GM19468 (cell line): ENCODE results near the gene PATL1.
A peak's percentile ranks its signal among the peaks of the same experiment; 100 is the strongest.

Experiments
- ATAC-seq: cut with Tn5 transposase; IDR thresholded peaks from one replicate; pipeline ENCODE4 v1.9.1; 2021; ENCODE audit warnings: mild to moderate bottlenecking, moderate library complexity, moderate number of reproducible peaks; ENCODE audit not compliant: unreplicated experiment; ENCODE audit errors: extremely low read depth

Gene PATL1

DNA sequence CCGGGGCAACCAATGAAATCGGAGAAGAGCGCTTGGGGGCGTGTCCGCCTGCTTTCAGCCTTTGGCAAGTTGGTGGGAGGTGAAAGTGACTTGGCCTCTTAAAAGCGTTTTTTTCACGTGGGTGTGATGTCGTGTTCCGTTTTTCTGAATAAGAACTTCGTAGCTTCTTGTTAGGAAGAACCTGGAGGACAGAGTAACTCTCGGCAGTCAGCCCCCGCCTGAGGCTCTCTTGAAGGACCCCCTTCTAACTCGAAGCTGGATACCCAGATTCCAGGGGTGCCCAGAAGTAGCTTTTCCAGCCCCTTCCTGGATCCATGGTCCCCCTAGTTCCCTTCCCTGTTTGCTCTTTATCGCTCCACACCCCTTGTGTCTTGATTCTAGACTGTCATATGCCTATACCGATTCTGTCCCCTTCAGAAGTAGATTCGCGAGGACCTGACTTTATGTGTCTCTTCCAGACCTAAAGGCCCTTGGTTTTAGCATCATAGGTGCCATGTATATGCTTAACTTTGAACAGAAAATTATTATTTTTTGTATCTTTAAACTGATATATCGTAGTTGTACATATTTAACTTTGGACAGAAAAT is 52.3 kb downstream of the PATL1 start:
- no peak for ATAC-seq

DNA sequence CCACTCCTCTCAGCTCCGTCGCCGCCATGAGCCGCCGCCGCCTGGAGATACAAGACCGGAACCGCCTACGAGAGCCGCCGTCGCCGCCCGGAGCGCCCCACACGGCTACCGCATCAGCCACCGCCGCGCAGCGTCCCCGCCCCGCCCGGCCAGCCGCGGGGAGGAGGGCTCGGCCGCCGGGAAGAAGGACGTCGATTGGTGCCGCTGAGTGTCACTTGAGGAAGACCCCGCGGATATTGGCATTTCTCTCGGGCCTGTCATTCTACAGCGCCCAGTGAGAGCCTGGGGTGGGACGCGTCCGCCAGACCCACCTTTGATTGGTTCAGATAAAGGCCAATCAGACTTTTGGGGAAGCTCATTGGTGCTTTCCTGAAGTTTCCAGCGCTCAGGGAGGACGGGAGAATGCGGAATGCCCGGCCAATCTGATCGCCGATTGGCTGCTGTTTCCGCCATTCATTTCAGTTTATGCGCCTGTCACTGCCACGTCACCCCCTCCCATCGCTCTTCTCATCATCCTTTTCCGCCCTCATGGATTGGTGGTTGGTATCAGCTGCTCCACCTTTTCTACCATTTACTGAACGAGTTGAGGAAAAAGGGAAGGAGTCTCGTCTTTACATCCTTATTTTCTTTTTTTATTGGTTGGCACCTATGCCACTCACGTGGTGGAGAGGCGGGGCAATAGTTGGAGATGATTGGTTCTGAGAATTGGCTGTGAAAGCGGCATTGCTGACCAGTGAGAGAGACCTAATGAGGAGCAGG is 53.0 kb downstream of the PATL1 start, which contains the start of gene OSBP:
Gene OSBP (minus strand): TSS at position 138 of the 759 bp plus-strand sequence. CDS start 110 bp downstream, at position 28.
- peak; percentile 85 for ATAC-seq

DNA sequence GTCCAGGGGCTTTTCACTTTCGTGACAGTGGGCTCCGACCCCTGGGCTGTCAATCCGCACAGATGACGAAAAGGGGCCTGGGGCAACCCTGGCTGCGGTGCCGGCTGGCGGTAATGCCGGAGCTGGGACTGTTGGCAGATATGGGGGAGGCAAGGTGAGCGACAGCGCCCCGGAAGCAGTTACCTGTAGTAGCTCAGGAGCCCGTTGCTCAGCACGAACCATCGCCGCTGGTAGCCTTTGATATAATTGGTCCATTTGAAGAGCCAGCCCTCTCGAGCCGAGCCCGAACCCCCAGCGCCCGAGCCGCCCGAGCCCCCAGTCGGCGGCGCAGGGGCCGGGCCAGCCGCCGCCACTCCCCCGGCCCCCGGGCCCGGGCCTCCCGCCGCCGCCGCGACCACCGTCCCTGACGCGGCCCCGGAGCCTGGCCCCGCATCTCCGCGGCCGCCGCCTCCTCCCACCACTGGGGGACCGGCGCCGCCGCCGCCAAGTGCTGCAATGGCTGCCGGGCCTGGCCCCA is 53.7 kb downstream of the PATL1 start:
- no peak for ATAC-seq

DNA sequence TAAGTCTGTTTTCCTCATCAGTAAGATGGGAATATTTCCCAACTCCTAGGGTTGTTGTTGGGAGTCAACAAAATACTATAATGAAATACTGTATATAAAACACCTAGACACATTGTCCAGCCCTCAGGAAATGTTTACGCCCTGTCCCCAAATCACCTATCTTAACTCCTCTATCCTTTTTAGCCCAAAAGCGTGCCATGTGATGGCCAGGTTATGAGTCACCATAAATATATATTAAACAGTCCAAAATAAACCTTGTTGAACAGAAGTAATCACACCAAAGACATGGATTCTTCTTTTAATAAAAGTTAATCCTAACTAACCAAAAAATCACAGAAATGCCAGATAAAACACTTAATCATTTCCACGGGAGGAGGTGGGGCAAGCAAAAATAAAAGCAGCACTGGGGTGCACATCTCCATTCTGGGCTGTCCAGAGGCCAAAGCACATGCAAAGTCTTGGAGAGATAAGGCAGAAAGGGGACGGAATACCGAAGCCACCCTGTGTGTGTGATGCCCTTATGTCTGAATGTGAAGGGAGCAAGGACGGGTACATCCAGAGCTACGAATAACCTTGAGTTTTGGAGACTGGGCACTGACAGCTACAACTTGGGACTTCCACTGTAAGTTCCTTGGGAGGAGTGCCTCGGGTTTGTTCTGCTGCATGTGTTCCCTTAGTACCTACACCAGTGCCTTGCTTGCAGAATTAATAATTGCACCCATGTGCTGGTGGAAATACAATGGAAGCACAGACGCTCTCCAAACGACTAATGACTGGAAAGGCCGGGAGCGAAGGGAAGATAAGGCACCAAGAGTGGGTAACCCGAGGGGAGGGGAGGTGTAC is 54.3 kb downstream of the PATL1 start:
- no peak for ATAC-seq

DNA sequence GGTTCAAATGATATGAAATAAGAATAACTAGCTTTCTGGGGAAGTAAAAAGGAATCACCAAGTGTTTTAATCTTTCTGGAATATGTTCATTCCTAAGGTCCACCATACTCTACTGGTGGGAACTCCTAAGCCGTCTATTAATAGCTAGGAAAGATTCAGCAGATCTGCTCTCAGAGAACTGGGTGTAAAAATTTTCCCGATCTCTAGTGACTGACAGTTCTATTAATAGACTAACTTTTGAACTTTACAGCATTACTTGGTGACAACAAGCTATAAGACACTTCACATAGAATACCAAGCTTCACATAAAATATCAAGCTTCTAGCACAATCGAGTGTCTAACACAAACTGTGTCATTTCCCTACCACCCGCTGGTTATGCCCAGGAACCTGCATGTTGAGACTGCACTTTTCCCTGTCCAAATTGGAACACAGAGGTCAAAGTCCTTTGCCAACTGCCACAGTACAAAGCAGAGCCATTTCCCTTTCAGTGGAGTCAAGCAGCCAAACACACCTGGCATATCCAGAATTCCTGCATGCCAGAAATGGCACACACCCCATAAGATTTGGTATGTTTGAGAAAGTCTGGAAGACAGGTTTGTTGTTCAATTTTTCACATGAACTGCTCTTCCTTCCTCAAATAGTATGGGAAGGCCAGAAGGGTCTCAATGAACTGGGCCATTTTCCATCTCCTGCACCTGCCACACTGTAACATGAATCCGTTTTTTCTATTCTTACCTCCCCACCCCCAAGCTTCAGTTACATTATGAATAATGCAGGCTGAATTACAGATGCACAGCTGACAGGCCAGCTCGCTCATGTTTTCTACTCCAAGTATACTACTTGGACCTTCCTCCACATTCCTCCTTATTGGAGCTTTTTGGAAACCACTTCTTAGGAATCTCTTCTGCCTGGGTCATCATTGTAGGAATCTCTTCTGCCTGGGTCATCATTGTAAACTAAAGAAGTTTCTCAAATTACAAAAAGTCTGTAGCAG is 57.0 kb downstream of the PATL1 start:
- no peak for ATAC-seq

DNA sequence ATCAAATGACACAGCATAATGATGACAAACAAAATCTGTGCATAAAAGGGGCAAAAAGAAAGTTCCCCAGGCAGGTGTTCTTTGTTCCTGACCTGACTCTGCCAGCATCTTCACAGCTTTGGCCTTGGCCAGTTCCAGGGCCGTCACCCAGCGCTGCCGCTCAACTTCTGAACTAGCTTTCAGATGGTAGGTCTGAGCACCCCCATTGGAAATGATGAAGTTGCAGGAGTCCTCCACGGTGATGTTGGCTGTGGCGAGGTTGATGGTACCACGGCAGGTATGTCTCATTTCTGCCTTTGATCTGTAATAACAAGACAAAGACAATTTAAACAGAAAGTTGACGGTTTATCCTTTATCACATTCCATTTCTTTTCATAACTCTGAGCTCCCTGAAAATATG is 58.5 kb downstream of the PATL1 start:
- ATAC-seq: no peak

DNA sequence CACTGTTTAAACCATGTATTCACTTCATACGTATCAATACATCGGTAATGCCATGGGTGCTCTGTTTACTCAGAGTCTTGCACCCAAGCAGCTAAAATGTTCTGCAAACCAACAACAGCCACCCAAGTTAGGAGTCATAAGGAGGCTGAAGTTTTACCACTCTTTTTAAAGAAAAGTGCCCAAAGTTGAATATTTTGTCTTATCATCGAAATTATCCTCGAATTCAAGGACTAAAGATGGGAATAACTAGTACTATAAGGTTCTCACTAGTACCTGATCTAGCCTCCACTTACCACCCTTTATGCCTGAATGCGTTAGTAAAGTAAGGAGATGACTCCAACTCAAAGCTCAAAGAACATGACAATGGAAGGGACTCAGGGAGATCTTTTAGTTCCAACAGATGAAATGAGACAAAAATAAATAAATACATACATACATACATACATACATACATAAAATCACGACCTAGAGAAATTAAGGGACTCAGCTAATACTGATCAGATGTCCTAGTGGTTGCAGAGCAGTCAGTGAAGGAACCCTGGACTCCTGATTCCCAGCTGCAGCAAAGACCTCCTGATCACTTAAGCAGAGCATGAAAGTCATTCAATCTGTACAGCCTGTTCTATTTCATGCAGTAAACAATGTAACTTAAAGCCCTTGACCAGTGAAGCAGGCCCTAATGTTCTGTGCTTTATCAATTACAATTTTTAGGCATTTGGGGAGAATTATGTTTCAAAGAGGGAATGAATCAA is 61.0 kb downstream of the PATL1 start:
- ATAC-seq: no peak

DNA sequence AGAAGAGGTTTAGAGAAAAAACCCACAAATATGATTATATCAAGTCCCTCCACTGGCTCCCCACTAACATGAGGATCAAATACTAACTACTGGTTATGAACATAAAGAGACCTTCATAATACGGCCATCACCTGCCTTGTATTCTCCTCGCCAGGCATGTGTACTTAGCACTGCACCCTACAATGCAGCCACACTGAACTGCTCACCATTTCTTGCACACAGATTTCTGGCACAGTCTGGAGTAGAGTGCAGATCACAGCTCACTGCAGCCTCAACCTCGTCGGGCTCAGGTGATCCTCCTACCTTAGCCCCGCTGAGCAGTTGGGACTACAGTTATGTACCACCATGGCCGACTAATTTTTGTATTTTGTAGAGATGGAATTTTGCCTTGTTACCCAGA is 66.4 kb downstream of the PATL1 start:
- no peak for ATAC-seq

DNA sequence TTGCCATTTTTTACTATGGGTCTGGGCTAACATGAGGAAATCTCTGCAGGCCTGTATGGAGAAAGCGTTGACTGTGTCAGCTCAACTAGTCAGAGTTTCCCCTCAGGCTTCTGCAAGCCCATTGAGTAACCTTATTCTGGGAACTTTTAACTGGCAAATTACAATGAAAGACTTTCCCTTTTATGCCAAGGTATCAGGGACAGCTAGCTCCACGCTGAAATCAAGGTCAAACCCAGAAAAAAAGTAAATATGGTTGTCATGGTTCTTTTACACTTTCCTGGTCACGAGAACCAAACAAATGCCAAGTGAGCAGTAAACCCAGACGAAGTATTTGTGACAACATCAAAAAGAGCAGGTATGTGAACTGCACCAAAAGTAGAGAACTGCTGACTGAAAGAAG is 67.0 kb downstream of the PATL1 start:
- no peak for ATAC-seq

DNA sequence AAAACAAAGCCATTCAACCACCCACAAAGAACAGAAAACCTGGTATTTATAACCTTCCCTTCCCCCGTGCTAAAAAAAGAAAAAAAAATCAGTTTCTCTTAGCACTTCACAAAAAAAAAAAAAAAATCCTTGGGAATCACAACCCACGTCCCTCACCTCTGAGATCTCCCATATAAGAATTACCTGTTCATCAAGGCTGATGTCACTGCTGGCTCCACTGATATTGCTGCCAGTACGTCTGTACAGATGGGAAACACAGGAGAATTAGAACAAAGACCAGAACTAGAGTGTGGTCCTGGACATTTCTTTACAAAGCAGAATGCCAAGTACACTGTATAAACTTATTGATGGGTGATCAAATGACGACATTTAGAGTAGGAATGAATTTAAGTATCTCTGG is 68.2 kb downstream of the PATL1 start:
- ATAC-seq: no peak

DNA sequence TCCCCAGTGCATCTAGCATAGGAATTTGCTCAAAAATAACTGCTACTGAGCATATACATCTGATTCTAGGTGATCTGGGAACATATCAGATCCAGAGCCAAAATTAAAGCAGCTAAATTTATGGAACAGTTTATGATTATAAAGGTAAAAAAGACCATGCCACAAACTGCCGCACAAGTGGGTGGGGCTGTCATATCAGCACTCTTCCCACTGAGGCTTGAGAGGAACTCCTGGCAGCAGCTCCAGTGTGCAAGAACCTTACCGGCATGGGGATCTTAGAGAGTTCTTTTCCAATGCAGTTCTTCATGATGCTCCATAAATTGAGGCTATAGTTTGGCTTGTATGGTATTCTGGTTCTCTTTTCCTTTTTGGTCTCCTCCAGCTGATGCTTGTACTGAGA is 68.6 kb downstream of the PATL1 start:
- ATAC-seq: no peak

DNA sequence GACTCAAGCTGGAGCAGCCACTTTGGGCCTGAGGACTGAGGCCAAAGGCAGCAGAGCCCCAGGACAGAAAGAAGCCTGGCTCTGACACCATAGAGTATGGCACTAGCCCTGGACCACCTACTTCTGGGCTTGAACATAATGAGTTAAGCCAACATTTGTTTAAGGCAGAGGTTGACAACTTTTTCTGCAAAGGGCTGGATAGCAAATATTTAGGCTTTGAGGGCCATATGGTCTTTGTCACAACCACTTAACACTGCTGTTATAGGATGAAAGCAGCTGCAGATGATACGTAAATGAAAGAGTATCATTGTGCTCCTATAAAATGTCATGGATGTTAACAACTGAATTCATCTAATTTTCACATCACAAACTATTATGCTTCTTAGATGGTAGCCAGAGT is 69.9 kb downstream of the PATL1 start:
- ATAC-seq: no peak
